ENCODE results near the gene RHOG. TPM values are rescaled to one million over a fixed set of nuclear protein-coding genes. Genes with fewer than 3 reads are reported as not detected.
"Not testable (repeated sequence)": the region's sequence is repeated elsewhere in the genome, so short reads cannot be mapped to it uniquely, and the experiment has no call there.

RHOG gene
- polyA plus RNA-seq (2013, experiment 1 of 2; ENCODE audit: insufficient read length), result 51.2 TPM
- 55.7 TPM for polyA plus RNA-seq (2013, experiment 2 of 2; ENCODE audit: insufficient read length)

DNA sequence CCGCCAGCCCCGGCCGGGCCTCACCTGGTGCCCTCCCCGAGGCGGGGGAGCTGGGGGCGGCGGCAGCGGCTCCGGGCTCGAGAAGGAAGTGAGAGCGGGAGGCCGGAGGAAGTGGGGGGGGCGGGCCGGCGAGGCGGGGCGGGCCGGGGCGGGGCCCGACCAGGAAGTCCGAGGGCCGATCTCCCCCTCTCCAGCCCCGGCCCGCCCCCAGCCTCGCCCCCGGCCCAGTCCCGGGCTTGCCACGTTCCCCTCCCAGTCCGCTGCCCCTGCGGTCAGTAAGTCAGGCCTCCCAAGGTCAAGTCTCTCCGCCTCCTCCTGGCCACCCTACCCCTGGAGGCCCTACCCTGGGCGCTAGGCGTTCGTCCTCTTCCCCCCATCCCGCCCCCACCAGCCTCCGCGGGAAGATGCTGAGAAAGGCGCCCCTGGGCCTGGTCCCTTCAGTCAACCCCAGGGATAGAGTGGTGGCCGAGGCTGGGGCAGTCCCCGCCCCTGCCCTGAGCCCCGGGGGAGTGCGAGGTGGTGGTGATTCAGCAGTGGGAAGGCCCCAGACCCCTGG lies at the start of gene RHOG:
TSS of gene RHOG (minus strand) at position 90 of the 556 bp plus-strand sequence. CDS start 12,821 bp downstream, outside the sequence.
- DNase-seq, result peak; percentile 82

GRCh38 chr11:3890014-3890413 lies 49.3 kb upstream of the RHOG start:
- no peak for DNase-seq

- no peak for DNase-seq
Measured at GRCh38 chr11:3888876-3889275, 48.1 kb upstream of the RHOG start.

DNA sequence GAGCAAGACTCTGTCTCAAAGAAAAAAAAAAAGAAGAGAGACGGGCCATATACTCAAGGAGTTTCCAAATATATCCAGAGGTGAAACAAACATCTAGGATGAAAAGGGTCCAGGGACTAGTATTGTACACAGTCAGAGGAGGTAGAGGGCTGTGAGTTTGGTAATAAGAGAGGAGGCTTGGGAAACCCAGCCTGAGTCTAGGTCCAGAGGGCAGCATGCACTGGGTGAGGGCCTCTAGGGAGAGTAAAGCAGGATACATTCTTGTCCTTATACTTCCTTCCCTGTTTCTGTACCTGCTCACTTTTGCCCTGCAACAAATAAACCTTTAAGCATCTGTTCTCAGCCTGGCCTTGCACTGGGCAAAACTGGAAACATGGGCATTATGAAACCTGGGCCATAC lies 46.2 kb upstream of the RHOG start:
- DNase-seq, result no peak

GRCh38 chr11:3885855-3886254 lies 45.1 kb upstream of the RHOG start:
- DNase-seq, result no peak

- no peak for DNase-seq
Measured at GRCh38 chr11:3882655-3883054, 41.9 kb upstream of the RHOG start.

DNA sequence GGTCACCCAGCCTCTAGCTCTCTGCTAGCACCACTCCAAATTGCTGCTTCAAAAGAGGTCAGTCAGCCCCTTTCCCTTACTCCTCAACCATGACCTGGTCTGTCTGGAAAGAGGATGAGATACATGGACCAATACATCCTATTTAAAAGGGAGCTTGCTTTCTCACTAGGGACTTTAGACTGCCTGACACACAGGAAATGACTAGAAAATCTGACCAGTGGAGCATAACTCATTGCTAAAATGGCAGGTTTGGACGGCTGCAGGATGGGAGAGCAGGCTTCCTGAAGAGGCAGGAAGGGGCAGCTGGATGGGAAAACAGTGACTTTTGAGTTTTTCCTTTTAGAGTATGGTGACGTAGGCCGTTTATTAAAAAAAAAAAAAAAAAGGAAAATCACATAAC lies 40.0 kb upstream of the RHOG start:
- peak; percentile 28 for DNase-seq

DNA sequence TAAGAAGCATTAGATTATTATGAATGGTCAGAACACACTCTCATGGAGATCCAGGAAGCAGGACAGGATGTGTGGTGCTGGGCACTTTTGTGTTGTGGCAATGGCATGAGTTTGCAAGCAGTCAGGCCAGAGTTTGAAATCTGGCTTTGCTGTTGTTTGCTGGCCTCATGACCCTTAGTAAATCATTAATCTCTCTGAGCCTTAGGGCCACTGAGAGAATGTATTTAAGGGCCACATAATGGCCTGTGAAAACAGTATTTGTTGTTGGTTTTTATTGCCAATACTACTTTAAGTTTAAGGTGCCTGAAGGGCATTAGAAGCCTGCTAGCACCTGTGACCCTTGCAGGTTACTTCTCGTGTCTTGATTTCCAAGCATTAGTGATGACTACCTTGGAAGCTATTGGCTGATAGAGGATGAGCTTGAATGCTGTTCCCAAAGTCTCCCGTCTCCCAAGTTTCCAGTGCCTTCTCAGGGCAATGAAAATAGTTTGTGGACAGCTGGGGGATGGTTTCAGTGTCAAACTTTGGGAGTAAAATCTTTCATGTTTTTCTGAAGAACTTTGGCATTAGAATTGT lies 39.3 kb upstream of the RHOG start:
- DNase-seq, result no peak

- DNase-seq, result no peak
Measured at GRCh38 chr11:3879216-3879966, 38.6 kb upstream of the RHOG start.

- DNase-seq, result no peak
Measured at GRCh38 chr11:3878258-3878584, 37.5 kb upstream of the RHOG start.

DNA sequence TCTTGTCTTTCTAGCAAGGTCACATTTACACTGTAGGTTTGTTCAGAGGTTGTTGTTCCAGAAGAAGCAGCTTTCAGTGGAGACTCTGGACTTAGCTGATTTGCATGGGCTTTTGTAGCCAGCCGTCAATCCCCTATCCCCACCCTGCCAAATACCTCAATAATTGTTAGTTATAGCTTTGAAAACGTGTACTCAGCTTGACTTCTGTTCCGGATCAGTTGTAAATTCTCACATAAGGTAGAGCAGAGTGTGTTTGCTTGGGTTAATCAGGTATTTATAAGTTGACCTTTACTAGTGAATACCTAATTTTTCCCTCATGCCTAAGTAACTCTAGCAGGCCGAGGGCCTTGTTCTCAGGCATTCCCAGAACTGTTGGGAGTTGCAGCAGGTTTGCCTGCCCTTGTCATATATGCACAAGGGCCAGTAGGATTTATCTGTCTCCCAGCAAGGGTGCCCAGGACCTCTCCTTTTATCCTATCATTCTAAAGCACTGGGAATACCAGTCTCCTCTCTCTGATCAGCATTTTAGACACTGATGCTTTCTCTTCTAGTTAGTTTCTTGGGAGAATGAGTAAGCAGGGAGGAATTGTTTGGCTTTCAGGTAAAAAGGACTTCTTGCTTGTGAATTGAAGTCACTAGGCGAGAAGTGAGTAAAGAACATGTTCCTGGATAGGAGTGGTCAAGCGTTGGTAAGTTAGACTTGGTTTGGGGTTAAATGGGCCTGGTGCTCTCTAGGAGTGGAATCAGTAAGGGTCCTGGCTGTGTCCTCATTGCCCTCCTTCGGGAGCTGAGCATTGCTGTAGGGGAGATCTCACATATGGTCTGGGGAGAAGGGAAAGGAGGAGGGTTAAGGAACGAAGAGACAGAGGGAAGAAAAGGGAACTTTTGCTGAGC lies 36.9 kb upstream of the RHOG start:
- no peak for DNase-seq

DNA sequence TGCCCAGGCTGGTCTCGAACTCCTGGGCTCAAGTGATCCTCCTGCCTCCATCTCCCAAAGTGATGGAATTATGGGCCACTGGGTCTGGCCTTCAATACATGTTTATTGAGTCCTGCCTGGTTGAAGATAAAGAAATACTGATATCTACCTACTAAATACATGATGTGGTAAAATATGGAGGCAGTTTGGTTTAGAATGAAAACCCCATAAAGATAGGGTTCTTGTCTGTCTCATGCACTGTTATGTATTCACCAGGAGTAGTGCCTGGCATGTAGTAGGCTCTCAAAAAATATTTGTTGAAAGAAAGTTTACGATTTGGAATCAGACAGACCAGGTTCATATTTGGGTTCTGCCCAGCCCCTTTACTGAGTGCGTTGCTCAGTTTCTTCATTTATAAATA lies 35.9 kb upstream of the RHOG start:
- DNase-seq, result no peak

DNA sequence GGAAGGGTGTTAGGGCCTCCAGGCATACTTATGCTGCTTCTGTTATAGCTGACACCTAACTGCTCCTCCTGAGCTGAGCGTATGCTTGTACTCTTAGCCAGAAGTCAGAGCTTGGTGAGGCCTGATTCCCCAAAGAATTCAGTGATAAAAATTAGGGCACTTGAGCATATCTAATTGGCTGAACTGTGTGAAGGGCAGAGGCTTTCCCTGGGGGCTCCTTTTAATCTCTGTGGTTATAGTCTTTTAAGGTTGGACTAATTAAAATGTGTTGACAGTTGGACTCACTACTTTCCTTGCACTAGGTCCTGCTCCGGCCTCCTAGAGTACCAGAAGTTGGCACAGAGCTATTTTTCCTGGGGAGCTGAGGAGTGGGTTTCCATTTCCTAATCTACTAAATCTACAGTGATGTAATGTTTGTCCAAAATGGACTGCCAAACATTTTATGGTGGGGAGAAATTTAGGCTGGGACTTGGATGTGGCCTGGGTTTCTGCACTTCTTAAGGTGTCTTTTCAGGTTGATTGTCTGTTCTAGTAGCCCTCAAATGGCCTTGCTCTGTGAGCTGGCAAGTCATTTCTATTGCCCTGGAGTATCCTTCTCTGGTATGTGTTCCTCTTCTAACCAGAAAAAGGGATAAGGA lies 33.1 kb upstream of the RHOG start:
- no peak for DNase-seq

- DNase-seq, result no peak
Measured at GRCh38 chr11:3867209-3868091, 26.7 kb upstream of the RHOG start.

GRCh38 chr11:3866836-3867208 lies 26.1 kb upstream of the RHOG start:
- DNase-seq, result no peak

- no peak for DNase-seq
Measured at GRCh38 chr11:3866206-3866605, 25.4 kb upstream of the RHOG start.

DNA sequence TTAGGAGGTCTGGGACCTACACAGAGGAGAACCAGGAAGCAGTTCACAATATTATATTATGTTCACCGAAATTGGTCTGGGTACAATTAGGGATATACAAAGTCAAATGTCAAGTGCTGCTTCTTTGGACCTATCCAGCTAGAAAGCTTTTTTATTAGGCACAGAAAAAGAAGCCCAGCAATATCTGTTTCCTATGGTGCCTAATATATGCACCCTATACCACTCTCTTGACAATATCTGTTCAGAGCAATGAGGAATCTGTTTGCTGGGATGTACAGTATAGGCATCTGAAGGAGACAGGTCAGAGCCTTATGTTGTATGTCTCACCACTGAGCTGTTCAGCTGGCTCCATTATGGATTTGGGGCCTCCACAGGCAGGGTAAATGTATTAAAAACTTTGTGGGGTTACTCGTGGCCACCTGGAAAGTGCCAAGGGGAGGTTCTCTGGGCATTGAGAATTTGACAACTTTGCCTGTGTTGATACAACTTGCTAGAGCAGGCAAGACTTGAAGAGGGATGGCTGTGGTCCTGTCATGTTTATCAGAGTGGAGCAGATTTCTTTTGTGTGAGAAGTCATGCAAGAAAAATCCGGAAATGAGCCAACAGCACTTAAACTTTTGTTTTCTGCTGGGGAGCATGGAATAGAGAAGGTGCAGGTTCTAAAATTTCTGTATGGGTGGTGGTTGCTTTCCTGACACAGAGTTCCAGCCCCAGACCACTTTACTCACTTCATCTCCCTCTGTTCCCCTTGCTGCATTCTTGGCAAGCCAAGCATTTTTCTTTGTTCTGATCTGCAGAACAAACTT lies 24.8 kb upstream of the RHOG start:
- peak; percentile 58 for DNase-seq

- no peak for DNase-seq
Measured at GRCh38 chr11:3861683-3862082, 20.9 kb upstream of the RHOG start.

- not testable (repeated sequence) for DNase-seq
Measured at GRCh38 chr11:3860898-3861393, 20.2 kb upstream of the RHOG start.

- no peak for DNase-seq
Measured at GRCh38 chr11:3860375-3860774, 19.6 kb upstream of the RHOG start.

Measured in fibroblast of skin of abdomen (primary cell).